ENCODE results near the gene CHML. TPM values are rescaled to one million over a fixed set of nuclear protein-coding genes. Genes with fewer than 3 reads are reported as not detected.

CHML gene
- total RNA-seq, 1 donor = 10.1 TPM

DNA sequence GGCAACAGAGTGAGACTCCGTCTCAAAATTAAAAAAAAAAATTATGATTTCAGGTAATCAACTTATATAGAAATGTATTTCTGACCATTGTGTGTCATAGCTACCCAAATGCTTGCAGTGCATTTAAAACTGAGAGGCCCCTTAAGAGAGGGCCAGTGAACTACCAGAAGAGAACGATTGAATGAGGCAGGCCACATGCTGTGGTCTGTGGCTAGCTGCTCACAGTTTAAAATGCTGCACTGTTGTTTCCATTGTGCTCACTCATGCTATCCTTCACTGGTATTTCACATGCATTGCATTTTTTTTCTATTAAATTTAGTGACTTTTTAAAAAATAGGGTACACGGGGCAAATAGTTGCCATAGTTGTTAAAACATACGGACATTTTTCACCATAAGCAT, 26.0 kb downstream of the CHML start:
- DNase-seq (ENCODE audit: low read depth) = no peak
- no peak overlapping the region for H3K4me3 ChIP-seq (ENCODE audit: low read depth, low read length)
- TF ChIP-seq, protein P1, sequence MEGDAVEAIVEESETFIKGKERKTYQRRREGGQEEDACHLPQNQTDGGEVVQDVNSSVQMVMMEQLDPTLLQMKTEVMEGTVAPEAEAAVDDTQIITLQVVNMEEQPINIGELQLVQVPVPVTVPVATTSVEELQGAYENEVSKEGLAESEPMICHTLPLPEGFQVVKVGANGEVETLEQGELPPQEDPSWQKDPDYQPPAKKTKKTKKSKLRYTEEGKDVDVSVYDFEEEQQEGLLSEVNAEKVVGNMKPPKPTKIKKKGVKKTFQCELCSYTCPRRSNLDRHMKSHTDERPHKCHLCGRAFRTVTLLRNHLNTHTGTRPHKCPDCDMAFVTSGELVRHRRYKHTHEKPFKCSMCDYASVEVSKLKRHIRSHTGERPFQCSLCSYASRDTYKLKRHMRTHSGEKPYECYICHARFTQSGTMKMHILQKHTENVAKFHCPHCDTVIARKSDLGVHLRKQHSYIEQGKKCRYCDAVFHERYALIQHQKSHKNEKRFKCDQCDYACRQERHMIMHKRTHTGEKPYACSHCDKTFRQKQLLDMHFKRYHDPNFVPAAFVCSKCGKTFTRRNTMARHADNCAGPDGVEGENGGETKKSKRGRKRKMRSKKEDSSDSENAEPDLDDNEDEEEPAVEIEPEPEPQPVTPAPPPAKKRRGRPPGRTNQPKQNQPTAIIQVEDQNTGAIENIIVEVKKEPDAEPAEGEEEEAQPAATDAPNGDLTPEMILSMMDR (IDR thresholded peaks at IDR 0.05; ENCODE audit: insufficient read depth, low read length) = no peak

- TF ChIP-seq, protein P1 (IDR thresholded peaks at IDR 0.05; ENCODE audit: insufficient read depth, low read length) = no peak
- DNase-seq (ENCODE audit: low read depth) = peak; percentile 88
- no peak overlapping the region for H3K4me3 ChIP-seq (ENCODE audit: low read depth, low read length)
Observed at GRCh38 chr1:241612533-241613477, 27.4 kb downstream of the CHML start.

GRCh38 chr1:241611736-241612135, 28.4 kb downstream of the CHML start:
- TF ChIP-seq, protein P1 (IDR thresholded peaks at IDR 0.05; ENCODE audit: insufficient read depth, low read length) = no peak
- H3K4me3 ChIP-seq (ENCODE audit: low read depth, low read length) = no peak overlapping the region
- peak; percentile 23 for DNase-seq (ENCODE audit: low read depth)

DNA sequence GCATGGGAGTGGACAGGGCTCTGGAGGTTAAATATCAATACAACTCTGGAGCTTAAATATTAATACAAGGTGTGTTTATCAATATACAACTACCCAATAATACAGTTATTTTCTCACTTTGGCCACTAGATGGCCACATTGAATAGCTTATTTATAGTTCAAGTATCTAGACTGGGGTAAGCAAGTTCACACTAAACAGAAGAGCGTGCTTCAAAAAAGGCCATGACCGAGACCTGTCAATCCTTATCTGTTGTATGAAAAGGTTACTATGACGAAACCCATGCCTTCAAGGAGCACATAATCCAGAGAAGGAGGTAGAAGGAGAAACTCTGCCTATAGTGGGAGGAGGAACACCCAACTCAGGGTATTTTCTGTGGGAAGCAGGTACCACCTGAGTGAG, 29.1 kb downstream of the CHML start:
- TF ChIP-seq, protein P1 (IDR thresholded peaks at IDR 0.05; ENCODE audit: insufficient read depth, low read length) = peak; percentile 61
- peak; percentile 80 for DNase-seq (ENCODE audit: low read depth)
- no peak overlapping the region for H3K4me3 ChIP-seq (ENCODE audit: low read depth, low read length)

DNA sequence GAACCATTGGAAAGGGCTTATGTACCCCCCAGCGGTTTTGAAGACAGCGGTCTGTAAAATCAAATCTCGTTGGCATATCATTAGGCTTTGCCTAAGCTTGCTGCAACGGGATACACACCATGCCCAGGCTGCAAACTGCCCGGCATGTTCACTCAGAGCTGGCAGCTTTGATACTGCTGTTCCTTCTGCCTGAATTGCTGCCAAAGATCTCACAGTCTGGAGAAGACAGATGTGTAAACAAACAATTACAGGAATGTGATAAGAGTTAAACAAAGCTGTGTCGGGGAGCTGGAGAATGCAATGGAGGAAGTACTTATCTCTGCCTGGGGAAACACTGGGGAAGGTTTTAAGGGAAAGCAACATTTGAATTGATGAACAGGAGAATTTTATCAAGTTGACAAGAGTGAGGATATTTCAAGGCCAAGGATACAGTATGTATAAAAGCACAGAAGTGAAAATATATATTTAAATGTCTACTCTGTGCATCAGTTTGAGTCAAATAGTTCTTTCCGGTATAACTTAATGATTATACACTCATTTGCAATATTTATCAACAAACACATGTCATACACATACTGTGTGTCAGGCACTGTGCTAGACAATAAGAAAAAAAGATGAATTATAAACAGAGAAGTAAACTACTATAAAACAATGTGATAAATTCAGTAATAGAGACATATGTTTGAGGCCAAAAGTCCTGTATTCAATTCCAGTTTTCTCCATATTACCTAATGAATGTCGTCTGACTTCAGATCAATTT, 29.9 kb downstream of the CHML start:
- TF ChIP-seq, protein P1 (IDR thresholded peaks at IDR 0.05; ENCODE audit: insufficient read depth, low read length) = no peak
- peak; percentile 35 for DNase-seq (ENCODE audit: low read depth)

DNA sequence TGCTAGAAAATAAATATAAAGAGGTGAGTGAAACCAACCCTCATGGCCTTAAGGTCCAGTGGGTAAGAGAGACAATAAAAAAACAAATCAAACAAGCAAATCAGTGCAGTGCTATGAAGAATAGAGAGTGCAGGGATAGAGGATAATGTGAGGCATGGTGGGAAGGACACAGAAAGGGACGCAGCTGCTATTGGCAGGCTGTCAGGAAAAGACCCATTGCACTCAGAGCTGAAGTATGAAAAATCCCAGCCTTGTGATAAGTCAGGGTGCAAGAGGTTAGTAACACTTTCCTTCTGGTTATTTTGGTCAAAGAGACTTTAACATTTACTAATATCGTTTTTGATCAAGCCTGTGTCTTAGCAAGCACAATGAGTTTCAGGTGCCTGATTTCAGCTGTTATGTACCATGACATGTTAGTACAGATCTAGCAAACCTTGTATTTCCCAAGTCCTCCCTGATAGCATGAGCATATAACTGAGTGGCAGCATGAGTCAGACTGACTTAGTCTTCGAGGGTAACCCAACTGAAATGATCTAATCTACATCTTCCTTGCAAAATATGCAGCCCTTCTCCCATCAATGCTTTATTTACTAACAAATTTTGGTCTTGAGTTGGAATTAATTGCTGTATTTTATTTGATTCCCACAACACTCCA, 31.7 kb downstream of the CHML start:
- H3K4me3 ChIP-seq (ENCODE audit: low read depth, low read length) = no peak overlapping the region
- DNase-seq (ENCODE audit: low read depth) = peak; percentile 38
- TF ChIP-seq, protein P1 (IDR thresholded peaks at IDR 0.05; ENCODE audit: insufficient read depth, low read length) = no peak

More for the DNA sequence above, 29.9 kb downstream of the CHML start:
- no peak overlapping the region for H3K4me3 ChIP-seq (ENCODE audit: low read depth, low read length)
